Measurements from ENCODE around the gene VPS36. TPM values are rescaled to one million over a fixed set of nuclear protein-coding genes. Genes with fewer than 3 reads are reported as not detected.
"Not testable (repeated sequence)": the region's sequence is repeated elsewhere in the genome, so short reads cannot be mapped to it uniquely, and the experiment has no call there.

VPS36 gene
- total RNA-seq, 1 donor from 2014 or later: 136 TPM

- no peak for DNase-seq (ENCODE audit: low spot score)
Measured at GRCh38 chr13:52378312-52378711, 72.1 kb downstream of the VPS36 start.

DNA sequence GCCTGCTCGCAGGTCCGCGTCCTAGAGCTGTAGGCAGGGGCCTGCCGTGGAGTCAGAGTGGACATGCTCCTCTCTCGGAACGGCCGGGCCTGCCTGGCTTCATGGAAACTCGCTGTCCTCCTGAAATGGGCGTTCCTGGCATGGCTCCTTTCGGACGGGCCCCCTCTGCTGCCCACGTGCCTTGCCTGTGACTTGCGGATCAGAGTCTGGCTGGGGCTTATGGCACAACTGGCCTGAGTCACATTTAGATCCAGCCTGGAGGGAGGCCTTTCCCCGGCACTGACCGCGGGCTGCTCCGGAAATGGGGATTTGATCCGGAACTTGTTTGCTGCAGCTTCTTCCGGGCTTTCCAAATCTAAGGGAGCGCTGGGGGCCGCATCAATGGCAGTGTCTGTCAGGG is 72.5 kb downstream of the VPS36 start:
- DNase-seq (ENCODE audit: low spot score): no peak

DNA sequence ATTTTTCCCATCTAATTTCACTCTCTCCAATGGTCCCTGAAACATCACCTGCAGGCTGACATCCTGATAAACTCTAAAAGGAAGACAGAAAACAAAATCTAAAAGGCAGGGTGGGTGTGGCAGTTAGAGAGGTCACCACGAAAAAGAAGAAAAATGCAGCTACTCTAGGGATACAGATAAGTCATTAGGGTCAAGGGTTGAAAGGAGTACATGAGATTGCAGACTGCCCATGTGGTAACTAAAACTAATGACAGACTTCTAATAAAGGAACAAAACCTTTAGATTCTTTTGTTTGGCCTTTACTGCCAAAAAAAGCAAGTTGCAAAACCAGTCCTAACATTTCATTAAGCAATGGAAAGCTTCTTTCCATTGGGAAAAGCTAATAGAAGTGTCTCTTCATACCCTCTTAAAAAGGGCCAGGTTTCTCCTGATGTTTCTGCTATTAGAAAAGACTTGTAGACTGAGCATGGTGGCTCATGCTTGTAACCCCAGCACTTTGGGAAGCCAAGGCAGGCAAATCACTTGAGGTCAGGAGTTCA is 75.5 kb downstream of the VPS36 start:
- DNase-seq (ENCODE audit: low spot score): no peak

- no peak for DNase-seq (ENCODE audit: low spot score)
Measured at GRCh38 chr13:52374389-52374788, 76.0 kb downstream of the VPS36 start.

GRCh38 chr13:52373277-52373676 is 77.2 kb downstream of the VPS36 start:
- DNase-seq (ENCODE audit: low spot score): not testable (repeated sequence)

- DNase-seq (ENCODE audit: low spot score): no peak
Measured at GRCh38 chr13:52371736-52372247, 78.6 kb downstream of the VPS36 start.

DNA sequence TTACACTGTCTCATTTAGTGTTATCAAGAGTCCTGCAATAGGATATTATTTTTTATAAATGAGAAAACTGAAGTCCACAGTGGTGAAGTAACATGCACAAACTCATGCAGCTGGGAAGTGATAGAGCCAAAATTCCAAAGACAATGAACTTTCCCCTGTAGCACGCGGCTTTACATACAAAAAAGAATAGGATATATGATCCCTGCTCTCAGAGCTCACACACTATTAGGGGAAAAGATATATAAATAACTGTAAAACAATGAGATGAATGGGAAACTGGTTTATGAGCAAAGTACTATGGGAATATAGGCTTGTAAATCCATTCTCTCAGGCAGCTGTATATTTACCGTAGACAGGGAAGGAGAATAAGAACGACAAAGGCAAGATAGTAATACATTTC is 84.1 kb downstream of the VPS36 start:
- no peak for DNase-seq (ENCODE audit: low spot score)

Other genes starting within 250 kb of the VPS36 start
- gene THSD1, start 44.5 kb downstream of the VPS36 start, total RNA-seq (ENCODE audit: insufficient read depth, low replicate concordance): 8.4 TPM
- 14.0 TPM for gene CKAP2, start 4.8 kb upstream of the VPS36 start, total RNA-seq (ENCODE audit: insufficient read depth, low replicate concordance)
- gene HNRNPA1L2, start 191.8 kb upstream of the VPS36 start, total RNA-seq (ENCODE audit: insufficient read depth, low replicate concordance): 5.1 TPM
- gene SUGT1, start 202.2 kb upstream of the VPS36 start, total RNA-seq (ENCODE audit: insufficient read depth, low replicate concordance): 25.3 TPM

Data from umbilical cord (tissue), 2 donors.